Activated CD8-positive, alpha-beta memory T cell treated with anti-CD3 and anti-CD28 coated beads, Interleukin-2, amount 50 U/mL, for 1 hour (primary cell): Measurements from ENCODE around the gene UPF3A.
"Not testable (repeated sequence)": the region's sequence is repeated elsewhere in the genome, so short reads cannot be mapped to it uniquely, and the experiment has no call there.

Experiments
- DNase-seq: peaks from one replicate; pipeline ENCODE4 v3.0.0-alpha.2; 2020; ENCODE audit errors: extremely low read depth

Gene UPF3A, protein sequence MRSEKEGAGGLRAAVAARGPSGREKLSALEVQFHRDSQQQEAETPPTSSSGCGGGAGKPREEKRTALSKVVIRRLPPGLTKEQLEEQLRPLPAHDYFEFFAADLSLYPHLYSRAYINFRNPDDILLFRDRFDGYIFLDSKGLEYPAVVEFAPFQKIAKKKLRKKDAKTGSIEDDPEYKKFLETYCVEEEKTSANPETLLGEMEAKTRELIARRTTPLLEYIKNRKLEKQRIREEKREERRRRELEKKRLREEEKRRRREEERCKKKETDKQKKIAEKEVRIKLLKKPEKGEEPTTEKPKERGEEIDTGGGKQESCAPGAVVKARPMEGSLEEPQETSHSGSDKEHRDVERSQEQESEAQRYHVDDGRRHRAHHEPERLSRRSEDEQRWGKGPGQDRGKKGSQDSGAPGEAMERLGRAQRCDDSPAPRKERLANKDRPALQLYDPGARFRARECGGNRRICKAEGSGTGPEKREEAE

DNA sequence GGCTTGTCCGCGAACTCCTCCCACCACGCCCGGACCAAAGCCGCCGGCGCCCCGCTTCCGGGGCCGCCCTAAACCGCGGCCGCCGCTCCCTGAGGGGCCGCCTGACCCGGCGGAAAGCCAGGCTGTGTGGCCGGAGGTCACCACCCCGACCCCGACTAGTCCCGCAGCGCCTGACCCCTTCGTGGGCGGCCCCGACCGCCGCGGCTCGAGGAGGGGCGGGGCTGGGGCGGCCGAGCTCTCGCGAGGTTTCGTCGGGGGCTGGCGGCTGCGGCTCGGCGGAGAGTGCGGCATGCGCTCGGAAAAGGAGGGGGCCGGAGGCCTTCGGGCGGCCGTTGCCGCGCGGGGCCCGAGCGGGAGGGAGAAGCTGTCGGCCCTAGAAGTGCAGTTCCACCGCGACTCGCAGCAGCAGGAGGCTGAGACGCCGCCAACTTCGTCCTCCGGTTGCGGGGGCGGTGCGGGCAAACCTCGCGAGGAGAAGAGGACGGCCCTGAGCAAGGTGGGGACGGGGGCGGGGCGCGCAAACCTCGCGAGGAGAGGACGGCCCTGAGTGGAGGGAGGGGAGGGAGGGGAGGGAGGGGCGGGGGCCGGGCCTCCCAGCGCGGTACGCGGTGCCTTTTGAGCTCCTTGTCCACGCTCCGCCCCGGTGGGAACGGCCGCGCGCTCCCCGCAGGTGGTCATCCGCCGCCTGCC is at the start of gene UPF3A:
UPF3A (plus strand) TSS at position 251 of the 690 bp plus-strand sequence; CDS start at position 290, 39 bp downstream.
- DNase-seq, result peak; percentile 63

DNA sequence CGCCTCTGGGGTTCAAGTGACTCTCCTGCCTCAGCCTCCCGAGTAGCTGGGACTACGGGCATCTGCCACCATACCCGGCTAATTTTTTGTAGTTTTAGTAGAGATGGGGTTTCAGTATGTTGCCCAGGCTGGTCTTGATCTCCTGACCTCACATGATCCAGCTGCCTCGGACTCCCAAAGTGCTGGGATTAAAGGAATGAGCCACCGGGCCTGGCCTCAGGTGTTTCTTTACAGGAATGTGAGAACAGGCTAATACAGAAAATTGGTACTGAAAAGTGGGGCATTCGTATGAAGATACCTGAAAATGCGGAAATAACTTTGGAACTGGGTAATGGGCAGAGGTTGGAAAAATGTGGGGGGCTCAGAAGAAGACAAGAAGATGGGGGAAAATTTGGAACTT is 49.5 kb upstream of the UPF3A start:
- no peak for DNase-seq

DNA sequence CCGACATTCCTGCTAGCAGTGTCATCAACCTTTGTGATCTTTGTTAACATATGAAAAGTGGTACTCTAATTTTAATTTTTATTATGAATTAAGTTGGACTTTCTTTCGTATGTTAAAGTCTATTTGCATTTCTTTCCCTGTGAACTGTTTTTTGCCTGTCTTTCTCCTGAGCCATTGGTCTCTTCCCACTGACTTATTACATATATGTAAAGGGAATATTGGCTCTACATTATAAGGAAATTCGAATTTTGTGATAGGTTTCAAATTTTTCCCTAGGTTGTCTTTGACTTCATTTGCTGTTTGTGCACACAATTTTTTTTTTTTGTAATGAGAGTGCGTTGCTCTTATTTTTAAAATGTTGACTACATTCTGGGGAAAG is 47.1 kb upstream of the UPF3A start:
- no peak for DNase-seq

DNA sequence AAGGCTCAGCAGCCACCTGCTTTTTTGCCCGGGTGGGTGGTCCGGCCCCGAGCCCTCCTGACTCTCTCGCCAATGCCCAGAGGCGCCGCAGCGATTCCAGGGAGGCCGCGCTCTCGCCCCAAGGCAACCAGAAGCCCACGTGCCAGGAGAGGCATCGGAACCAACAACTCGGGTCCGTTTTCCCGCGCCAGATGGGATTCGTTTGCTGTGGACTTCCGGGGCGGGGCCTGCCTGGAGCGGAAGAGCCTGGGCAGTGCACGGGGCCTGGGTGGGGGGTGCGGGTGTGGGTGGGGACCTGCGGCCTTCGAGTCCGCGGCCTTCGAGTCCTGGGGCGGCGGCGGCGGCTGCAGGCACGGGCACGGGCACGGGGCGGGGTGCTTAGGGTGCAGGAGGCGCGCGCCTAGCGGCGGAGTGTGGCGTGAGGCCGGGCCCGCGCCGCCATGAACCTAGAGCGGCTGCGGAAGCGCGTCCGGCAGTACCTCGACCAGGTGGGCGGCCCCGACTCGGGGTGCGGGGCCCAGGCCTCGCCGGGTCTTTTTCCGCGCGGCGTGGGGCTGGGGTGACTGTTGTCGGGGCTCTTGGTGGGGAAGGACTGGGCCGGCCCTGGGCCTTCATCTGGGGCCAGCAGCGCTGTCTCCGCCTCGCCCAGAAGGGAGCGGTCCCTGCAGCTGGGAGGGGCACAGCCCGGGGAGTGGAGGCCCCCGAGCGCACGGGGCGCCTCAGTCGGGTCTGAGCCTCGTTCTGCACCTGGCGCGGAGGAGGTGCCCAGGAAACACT is 46.6 kb upstream of the UPF3A start, which contains the start of gene CDC16:
CDC16 (plus strand) TSS at position 253 of the 777 bp plus-strand sequence; CDS start at position 441, 188 bp downstream.
- peak; percentile 81 for DNase-seq

DNA sequence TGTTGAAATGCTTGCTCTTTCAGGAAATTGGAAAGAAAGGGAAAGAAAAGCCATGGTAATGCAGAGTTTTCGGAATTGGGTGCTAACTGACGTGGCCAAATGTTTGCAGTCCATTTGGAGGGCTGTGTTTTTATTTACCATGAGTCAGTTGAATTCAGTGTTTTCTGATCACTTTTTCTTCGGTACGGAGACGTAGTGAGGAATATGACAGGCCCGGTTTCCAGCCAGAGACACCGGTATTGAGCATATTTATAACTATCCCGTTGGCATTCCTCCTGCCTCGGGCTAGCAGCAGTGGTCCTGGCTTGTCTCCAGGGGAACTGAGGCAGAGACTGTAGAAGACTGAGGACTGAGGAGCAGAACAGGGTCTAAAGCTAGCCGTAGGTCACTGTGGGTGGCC is 45.7 kb upstream of the UPF3A start:
- DNase-seq, result no peak

DNA sequence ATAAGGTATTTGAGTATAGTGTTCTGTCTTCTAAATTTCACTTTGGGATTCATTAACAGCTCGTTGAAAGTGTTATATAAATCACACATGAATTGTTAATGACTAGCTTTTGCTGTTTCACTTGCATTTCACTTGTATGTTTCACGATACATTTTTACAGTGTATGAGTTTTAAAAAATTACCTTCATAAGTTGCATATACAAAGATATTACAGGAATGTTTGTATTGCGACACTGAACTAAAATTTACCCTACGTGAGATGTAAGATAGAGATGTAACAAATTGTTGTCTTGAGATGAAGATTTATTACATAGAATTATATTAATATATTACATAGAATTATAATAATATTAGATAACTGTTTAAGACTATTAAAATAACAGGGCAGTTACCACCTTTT is 45.2 kb upstream of the UPF3A start:
- DNase-seq, result no peak

DNA sequence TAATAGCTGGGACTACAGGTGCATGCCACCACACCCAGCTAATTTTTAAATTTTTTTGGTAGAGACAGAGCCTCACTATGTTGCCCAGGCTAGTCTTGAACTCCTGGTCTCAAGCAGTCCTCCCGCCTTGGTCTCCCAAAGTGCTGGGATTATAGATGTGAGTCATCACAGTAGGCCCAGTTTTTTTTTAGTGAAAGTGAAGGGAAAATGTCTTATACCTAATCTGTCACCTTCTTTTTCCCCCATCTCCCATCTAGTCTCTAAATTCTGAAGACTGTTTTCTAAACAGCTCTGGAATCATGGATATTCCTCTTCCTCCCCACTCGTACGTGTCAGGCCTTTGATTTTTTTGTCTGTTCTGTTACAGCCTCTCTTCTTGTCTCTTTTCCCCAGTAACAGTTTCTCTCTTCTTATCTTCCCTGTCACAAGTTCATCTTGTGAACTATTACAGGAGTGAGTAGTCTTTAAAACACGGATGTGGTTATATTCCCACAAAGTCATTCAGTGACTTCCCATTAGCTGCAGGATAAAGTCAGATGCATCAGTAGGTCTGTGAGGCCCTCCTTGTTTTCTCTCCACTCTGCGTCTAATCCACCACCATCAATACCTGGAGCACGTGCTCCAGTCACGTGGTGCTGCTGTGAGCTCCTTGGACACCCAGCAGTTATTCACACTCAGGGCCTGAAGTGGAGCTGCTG is 43.8 kb upstream of the UPF3A start:
- no peak for DNase-seq

DNA sequence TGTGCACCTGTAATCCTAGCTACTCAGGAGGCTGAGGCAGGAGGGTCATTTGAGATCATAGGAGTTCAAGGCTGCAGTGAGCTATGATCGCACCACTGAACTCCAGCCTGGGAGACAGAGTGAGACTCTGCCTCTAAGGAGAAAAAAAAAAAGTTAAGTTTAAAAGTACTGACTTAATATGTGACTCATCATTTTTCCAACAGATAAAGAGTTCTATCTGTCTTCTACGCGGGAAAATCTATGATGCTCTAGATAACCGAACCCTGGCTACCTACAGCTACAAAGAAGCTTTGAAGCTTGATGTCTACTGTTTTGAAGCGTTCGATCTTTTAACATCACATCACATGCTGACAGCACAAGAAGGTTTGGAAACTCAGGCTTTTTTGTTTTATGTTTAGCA is 39.5 kb upstream of the UPF3A start:
- no peak for DNase-seq

DNA sequence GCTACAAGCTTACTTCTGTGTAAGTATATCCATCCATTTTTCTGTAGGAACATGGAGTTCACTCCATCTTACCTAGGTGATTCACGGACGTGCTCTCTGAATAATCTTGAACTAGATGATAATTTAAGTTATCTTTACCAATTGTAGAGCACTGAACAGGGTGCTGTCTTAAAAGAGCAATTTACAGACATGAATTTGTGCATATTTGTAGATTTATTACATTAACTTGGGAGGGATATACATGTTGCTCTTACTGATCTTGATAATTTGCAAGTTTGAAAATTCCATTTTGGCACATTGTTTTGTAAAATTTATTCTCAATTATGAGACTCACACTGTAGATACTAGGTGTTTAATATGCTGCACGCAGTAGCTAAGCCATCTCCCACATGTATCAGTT is 37.4 kb upstream of the UPF3A start:
- DNase-seq, result no peak

DNA sequence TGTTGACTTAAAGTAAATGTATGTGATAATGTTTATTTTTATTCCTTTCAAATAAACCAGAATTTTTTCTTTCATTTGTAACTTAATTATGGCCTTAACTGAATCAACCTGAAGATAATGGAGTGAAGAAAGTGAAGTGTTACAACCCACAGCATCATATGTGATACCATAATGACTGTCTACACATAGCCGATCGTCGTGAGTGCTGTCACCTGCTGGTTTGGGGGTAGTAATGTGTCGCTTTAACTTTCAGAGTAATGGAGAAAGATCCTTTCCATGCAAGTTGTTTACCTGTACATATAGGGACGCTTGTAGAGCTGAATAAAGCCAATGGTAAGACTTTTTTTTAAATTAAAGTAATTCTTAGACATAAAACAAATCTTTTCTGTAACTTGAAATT is 36.8 kb upstream of the UPF3A start:
- no peak for DNase-seq

DNA sequence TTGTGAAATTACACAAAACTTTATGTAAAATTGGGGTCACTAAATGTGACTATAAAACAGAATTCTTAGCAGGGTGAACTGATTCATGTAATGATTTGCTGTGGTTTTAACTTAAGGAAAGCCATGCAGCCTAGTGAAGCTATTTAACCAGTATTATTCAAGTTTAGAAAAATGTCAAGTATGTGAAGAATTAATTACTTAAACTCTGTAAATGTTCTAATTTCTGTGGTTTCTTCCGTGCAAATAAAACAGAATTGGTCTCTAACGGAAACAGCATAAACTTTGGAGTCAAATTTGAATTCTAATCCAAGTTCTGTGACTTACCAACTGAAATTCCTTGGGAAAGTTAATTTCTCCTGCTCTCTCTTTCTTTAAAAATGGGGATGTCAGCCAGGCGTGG is 33.4 kb upstream of the UPF3A start:
- DNase-seq, result no peak

DNA sequence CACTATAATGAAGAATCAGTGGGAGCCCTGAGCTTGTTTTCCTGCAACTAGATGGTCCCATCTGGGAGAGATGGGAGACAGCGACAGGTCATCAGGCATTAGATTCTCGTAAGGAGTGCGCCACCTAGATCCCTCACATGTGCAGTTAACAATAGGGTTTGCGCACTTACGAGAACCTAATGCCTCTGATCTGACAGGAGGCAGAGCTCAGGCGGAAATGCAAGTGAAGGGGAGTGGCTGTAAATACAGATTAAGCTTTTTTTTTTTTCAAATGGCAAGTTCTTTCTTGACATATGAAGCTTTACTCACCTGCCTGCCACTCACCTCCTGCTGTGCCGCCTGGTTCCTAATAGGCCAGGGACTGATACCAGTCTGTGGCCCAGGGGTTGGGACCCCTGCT is 32.3 kb upstream of the UPF3A start:
- DNase-seq, result no peak

DNA sequence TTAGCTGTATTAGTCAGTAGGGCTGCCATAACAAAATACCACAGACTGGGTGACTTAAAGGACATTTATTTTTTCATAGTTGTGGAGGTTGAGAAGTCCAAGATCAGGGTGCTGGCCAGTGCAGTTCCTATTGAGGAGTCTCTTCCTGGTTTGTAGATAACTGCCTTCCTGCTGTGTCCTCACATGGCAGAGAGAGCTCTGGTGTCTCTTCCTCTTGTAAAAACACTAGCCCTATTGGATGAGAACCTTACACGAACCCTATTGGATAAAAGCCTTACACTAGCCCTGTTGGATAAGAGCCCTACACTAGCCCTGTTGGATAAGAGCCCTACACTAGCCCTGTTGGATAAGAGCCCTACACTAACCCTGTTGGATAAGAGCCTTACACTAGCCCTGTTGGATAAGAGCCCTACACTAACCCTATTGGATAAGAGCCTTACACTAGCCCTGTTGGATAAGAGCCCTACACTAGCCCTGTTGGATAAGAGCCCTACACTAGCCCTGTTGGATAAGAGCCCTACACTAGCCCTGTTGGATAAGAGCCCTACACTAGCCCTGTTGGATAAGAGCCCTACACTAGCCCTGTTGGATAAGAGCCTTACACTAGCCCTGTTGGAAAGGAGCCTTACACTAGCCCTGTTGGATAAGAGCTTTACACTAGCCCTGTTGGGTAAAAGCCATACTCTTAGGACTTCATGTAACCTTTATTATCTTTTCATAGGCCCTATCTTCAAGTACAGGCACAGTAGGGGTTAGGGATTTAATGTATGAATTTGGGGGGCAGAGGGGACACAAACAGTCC is 29.6 kb upstream of the UPF3A start:
- DNase-seq, result not testable (repeated sequence)

DNA sequence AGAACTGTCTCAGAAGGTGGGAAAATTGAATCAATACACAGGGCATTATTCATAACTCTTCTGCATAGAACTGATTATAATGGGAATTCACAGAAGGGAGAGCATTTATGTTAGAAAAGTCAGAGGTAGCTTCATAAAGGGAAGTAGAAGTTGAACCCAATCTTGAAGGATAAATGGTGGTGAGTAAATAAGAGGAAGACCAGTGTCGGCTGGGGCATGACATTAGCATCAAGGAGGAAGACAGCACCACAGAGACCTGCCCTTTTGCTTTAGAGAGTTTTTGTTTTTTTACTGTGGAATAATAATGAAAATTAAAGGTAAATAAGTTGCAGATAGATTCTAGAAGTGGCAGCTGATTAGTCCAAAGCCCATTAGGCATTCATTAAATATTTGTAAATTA is 24.9 kb upstream of the UPF3A start:
- no peak for DNase-seq

DNA sequence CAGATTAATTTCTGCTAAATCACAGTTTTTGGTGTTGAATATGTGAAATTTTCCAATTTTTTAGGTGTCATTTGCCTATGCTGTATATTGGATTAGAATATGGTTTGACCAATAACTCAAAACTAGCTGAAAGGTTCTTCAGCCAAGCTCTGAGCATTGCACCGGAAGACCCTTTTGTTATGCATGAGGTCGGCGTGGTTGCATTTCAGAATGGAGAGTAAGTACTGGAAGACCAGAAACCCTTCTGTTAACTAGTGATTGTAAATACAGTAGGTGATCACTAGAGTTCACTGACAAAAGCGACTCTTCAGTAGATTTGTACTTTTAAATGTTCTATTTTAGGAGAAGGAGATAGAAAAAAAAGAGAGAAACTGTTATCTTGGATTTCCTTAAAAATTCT is 24.4 kb upstream of the UPF3A start:
- DNase-seq, result no peak

DNA sequence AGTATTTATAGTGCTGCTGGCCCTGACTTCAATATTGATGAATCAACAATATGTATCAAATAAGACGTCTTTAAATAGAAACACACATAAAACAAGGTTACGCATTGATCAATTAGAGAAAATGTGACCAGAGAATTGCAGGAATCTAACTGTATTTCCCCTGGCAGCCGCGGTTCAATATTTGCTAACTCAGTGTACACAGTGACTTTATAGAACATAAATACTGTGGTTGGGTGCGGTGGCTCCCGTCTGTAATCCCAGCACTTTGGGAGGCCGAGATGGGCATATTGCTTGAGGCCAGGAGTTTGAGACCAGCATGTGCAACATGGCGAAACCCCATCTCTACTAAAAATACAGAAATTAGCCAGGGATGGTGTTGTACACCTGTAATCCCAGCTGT is 22.8 kb upstream of the UPF3A start:
- no peak for DNase-seq

DNA sequence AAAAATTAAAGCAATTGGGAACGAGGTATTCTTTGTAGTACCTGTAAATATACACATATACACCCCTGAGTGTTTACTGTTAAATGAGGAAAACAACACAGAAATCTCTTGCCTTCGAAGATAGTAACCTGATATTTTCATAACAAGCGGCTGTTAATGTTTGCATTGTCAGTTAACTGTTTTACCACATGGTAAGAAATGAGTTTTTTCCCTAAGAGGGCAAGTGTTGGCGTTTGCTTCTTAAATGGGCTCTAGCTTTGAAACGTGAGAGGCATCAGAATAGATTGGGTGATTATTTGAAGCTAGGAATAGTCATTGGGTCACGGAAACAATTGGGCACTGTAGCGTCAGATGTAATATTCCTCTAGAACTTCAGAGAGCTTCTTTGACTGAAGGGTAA is 22.0 kb upstream of the UPF3A start:
- no peak for DNase-seq

DNA sequence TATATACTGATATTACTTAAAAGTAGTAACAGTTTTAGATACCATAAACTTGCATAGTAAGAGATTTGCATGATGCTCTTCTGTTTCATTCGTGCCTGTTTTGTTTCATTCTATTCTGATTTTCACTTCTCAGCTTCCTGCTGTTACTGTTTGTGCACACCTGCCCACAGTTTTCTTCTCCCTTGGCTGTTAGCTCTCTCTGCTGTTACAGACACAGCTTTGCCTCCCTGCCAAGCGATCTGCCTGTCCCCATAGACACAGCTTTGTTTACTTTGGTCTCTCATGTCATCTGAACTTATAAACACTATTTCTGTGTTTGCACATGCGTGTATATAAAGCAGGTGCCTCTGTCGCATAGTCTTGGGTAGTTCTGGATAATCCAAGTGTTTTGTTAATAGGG is 21.4 kb upstream of the UPF3A start:
- DNase-seq, result no peak

DNA sequence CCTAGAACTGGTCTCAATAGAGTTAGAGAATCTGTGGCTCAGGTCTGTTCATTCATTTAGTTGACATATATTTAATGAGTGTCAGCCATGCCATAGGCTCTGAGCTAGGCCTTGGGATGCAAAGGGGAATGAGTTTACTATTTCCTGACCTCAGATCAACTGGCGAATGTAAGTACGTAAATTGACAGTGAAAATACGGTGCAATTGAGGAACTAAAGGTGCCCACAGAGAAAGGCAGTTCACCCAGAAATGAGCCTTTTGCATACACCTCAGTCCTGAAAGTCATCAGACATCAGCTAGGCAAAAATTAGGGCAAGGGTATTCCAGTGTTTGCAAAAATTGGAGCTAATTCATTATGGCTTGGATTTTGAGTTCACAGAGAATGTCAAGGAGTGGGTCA is 20.6 kb upstream of the UPF3A start:
- no peak for DNase-seq

DNA sequence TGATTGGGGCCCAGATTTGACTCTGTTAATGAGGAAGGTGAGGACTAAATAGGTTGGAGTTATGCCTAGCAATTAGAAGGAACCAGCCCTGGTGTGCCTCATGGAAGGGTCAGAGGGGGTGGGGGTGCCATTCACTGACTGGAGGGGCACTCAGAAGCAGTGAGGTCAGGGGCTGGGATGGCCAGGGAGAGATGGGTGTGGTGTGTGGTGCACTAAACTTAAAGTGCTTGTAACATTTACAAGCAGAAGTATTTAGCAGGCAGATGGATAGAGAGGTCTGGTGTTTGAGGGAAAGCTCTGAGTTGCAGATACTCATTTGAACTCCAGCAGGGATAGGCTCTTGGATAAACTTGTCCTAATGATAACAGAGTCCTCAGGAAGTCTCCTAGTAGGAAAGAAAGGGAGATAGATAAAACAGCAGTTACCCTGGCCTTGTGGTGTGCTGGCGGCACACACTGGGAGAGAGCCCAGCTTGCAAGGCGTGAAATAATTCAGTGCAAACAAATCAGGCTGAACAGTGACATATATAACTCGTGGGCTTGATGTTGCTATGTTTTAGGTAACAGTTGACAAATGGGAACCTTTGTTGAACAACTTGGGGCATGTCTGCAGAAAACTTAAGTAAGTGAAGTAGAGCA is 20.0 kb upstream of the UPF3A start:
- DNase-seq, result no peak
